ENCODE measurements around the gene XPO4.

DNA sequence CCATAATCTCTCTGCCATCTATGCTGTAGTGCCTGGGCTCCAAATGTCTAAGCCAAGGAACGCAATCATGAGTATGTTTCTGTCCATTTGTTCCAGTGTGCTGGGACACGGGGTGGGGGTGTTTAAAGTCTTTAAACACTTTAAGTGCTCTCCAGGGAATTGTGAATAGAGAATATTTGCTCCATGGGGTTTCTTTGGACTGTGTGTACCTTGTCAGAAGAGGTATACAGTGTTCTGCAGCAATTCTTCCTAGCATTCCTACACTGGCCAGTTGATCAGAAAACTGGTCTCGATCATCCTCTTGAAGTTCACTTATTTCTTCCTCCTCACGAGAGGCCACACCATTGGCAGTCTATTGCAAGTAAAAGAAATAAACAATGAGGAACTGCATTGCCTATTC, 93.7 kb downstream of the XPO4 start:
- TF ChIP-seq ZNF792 (CRISPR knock-in tag; IDR thresholded peaks at IDR 0.05) (no peak), RFX3 (CRISPR knock-in tag; IDR thresholded peaks at IDR 0.05) (no peak)

Measured in HepG2 (cell line).